DND-41 (cell line): Measurements from ENCODE around the gene CAMK2A.

Experiments used
- EZH2 ChIP-seq: IDR thresholded peaks from 3 replicates; pipeline ENCODE4 v1.6.1; 2012; ENCODE audit warnings: borderline replicate concordance, low read depth, mild to moderate bottlenecking, moderate library complexity, low read length, inconsistent platforms; ENCODE audit not compliant: severe bottlenecking
- TF ChIP-seq, protein P1 (sequence below): IDR thresholded peaks from 2 replicates; pipeline ENCODE4 v1.5.1; 2012; ENCODE audit warnings: borderline replicate concordance, low read length, moderate library complexity, mild to moderate bottlenecking; ENCODE audit not compliant: poor library complexity, severe bottlenecking; ENCODE audit errors: extremely low read depth

DNA sequence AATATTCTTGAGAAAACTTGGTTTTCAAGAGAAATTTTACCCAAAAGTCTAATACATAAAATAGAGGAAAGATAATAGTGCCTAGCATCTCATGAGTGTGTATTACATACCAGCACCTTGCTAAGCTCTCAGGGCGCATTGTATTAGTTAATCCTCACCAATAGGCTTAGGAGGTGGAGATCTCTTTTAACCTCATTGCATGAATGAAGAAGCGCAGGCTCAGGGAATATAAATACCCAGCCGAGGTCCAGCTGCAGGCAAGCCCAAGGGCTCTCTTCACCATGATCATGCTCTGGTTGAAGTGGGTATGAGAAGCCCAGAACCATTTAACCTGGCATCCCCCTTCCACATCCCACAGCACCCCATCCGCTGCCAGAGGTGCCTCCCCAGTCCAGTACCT is 46.0 kb downstream of the CAMK2A start:
- TF ChIP-seq, protein P1, sequence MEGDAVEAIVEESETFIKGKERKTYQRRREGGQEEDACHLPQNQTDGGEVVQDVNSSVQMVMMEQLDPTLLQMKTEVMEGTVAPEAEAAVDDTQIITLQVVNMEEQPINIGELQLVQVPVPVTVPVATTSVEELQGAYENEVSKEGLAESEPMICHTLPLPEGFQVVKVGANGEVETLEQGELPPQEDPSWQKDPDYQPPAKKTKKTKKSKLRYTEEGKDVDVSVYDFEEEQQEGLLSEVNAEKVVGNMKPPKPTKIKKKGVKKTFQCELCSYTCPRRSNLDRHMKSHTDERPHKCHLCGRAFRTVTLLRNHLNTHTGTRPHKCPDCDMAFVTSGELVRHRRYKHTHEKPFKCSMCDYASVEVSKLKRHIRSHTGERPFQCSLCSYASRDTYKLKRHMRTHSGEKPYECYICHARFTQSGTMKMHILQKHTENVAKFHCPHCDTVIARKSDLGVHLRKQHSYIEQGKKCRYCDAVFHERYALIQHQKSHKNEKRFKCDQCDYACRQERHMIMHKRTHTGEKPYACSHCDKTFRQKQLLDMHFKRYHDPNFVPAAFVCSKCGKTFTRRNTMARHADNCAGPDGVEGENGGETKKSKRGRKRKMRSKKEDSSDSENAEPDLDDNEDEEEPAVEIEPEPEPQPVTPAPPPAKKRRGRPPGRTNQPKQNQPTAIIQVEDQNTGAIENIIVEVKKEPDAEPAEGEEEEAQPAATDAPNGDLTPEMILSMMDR = no peak
- no peak for TF ChIP-seq EZH2
